NB4 (cell line): Measurements from ENCODE around the gene HENMT1.

Source experiments
- MYC ChIP-seq: IDR thresholded peaks from 2 replicates; pipeline ENCODE4 v1.6.1; 2011; ENCODE audit warnings: low read depth, low read length
- TF ChIP-seq, protein P1 (sequence below): IDR thresholded peaks from one replicate; pipeline ENCODE4 v1.5.1; 2012; ENCODE audit warnings: low read depth, low read length

GRCh38 chr1:108639899-108640560, 20.9 kb downstream of the HENMT1 start:
- TF ChIP-seq, protein P1, sequence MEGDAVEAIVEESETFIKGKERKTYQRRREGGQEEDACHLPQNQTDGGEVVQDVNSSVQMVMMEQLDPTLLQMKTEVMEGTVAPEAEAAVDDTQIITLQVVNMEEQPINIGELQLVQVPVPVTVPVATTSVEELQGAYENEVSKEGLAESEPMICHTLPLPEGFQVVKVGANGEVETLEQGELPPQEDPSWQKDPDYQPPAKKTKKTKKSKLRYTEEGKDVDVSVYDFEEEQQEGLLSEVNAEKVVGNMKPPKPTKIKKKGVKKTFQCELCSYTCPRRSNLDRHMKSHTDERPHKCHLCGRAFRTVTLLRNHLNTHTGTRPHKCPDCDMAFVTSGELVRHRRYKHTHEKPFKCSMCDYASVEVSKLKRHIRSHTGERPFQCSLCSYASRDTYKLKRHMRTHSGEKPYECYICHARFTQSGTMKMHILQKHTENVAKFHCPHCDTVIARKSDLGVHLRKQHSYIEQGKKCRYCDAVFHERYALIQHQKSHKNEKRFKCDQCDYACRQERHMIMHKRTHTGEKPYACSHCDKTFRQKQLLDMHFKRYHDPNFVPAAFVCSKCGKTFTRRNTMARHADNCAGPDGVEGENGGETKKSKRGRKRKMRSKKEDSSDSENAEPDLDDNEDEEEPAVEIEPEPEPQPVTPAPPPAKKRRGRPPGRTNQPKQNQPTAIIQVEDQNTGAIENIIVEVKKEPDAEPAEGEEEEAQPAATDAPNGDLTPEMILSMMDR: no peak
- no peak for TF ChIP-seq MYC
